Body of pancreas (tissue), 4 donors: ENCODE results near the gene RICTOR. TPM values are rescaled to one million over a fixed set of nuclear protein-coding genes. Genes with fewer than 3 reads are reported as not detected.
A peak's percentile ranks its signal among the peaks of the same experiment; 100 is the strongest.

ENCODE experiments used
- ATAC-seq: fragments of 150-250 bp; one replicate; pipeline ENCODE4 v1.9.1; 2016
- DNase-seq, 4 donors: peaks; one replicate each; pipeline ENCODE4 v3.0.0-alpha.2; 2019
- H3K27ac ChIP-seq, 4 donors: fragments of 200-600 bp; sonication (generic); 1 replicate in 3 of 4; 2 replicates in 1 of 4; pipeline versions ENCODE4 v1.5.1 to v1.6.1; 2016 to 2019; ENCODE audit warnings: mild to moderate bottlenecking in 1 of 4, mixed read lengths in 1 of 4, moderate library complexity in 1 of 4
- H3K27me3 ChIP-seq, 2 donors: fragments of 200-600 bp; sonication (generic); one replicate each; pipeline ENCODE4 v1.6.0; 2016; ENCODE audit warnings: mild to moderate bottlenecking in 1 of 2
- H3K36me3 ChIP-seq, 2 donors: fragments of 200-600 bp; sonication (generic); replicated peaks in 1 of 2; 2 replicates each; pipeline ENCODE4 v1.5.1; 2016; ENCODE audit warnings: low read depth in 2 of 2; ENCODE audit not compliant: insufficient read depth in 1 of 2
- H3K4me1 ChIP-seq: fragments of 200-600 bp; sonication (generic); one replicate; pipeline ENCODE4 v1.6.0; 2016
- H3K4me3 ChIP-seq, 2 donors: fragments of 200-600 bp; sonication (generic); 1 replicate in 1 of 2; 2 replicates in 1 of 2; pipeline ENCODE4 v1.5.1; 2016 to 2019
- H3K9me3 ChIP-seq, 3 donors: fragments of 200-600 bp; sonication (generic); 1 replicate in 2 of 3; 2 replicates in 1 of 3; pipeline ENCODE4 v1.5.1; 2016
- CTCF ChIP-seq, 7 experiments: fragments of 450-650 bp in 4 of 7; fragments of 200-600 bp in 3 of 7; sonication (generic) in 3 of 7; IDR thresholded peaks; one replicate each; pipeline ENCODE4 v1.5.1; 2016 to 2019; ENCODE audit warnings: antibody characterized with exemption in 7 of 7
- POLR2A ChIP-seq, 3 donors: fragments of 450-650 bp; IDR thresholded peaks; one replicate each; pipeline ENCODE4 v1.6.1; 2016; ENCODE audit warnings: antibody characterized with exemption in 3 of 3, mild to moderate bottlenecking in 2 of 3
- WGBS, 2 donors: methylation state at CpG; one replicate each; pipeline ENCODE4 v1.1.5; 2017; 5-methylcytosine and 5-hydroxymethylcytosine counted together
- intact Hi-C: fragments of 100-400 bp; cut with DNase I; formaldehyde crosslinking; loops from one replicate; pipeline ENCODE4 v1.15.1; 2023
- total RNA-seq, 2 donors: library from RNA; depleted of rRNA; stranded (reverse); fragments of >200 nt; gene quantifications; one replicate each; pipeline ENCODE4 v1.1.0, GENCODE V29; 2016

The RICTOR gene
- total RNA-seq, 2 donors from 2014 or later: 20.8 to 27.5 TPM

GRCh38 chr5:38938424-38938823 is 135.8 kb downstream of the RICTOR start:
- WGBS, 2 donors: 96% methylated on average over 1 of the region's 1 CpG
- no peaks in the 10 kb centered on the region for H3K27me3 ChIP-seq
- intact Hi-C loops: no loop called here
- TF ChIP-seq POLR2A (IDR thresholded peaks at IDR 0.05) (no peak), CTCF (IDR thresholded peaks at IDR 0.05) (no peak)
- no peaks in the 10 kb centered on the region for H3K9me3 ChIP-seq
- ATAC-seq (no peak), DNase-seq (no peak)
- H3K4me3 ChIP-seq: no peak overlapping the region
- no peak overlapping the region for H3K27ac ChIP-seq
- H3K36me3 ChIP-seq: peaks cover 0 to 14% of the 10 kb centered on the region in 2 donors
- H3K4me1 ChIP-seq: peaks cover 5% of the 10 kb centered on the region

DNA sequence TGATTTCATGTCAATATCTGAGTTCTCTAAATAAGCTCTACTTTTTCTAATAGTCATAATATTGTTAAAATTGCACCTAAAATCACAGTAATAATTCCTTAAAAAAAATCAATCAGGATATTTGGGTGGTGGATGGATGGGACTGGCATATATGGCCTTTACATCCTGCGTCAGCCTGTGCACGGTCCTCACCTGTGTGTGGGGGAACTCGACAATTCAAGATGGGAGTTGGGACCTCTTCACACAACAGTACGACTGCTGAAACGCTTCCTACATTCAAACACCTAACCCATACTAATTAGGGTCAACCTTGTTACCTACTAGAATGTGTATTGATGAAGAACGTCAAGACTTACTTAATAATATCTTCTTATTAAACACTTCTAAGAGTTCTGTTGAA is 137.9 kb downstream of the RICTOR start:
- 99% methylated on average over 6 of the region's 6 CpGs for WGBS, 2 donors
- intact Hi-C loops: no loop called here
- H3K4me1 ChIP-seq: peaks cover 19% of the 10 kb centered on the region
- DNase-seq (no peak), ATAC-seq (no peak)
- peaks cover 0 to 2% of the 10 kb centered on the region in 2 donors for H3K36me3 ChIP-seq
- no peak overlapping the region for H3K4me3 ChIP-seq
- TF ChIP-seq POLR2A (IDR thresholded peaks at IDR 0.05): no peak
- TF ChIP-seq CTCF (IDR thresholded peaks at IDR 0.05): no peak
- no peaks in the 10 kb centered on the region for H3K27me3 ChIP-seq
- H3K27ac ChIP-seq: no peak overlapping the region
- no peaks in the 10 kb centered on the region for H3K9me3 ChIP-seq

- H3K27me3 ChIP-seq: no peaks in the 10 kb centered on the region
- H3K4me1 ChIP-seq: peaks cover 19% of the 10 kb centered on the region
- H3K36me3 ChIP-seq: peaks cover 0 to 2% of the 10 kb centered on the region in 2 donors
- TF ChIP-seq CTCF (IDR thresholded peaks at IDR 0.05): no peak
- H3K4me3 ChIP-seq: no peak overlapping the region
- H3K27ac ChIP-seq: no peak overlapping the region
- no peaks in the 10 kb centered on the region for H3K9me3 ChIP-seq
- DNase-seq (no peak), ATAC-seq (no peak)
- intact Hi-C loops: no loop called here
- 0 to 40% methylated on average over 1 of the region's 1 CpG for WGBS, 2 donors
These were observed 138.8 kb downstream of the RICTOR start for GRCh38 chr5:38935437-38935836.

GRCh38 chr5:38932854-38933408 is 141.3 kb downstream of the RICTOR start:
- H3K9me3 ChIP-seq: no peaks in the 10 kb centered on the region
- no peaks in the 10 kb centered on the region for H3K27me3 ChIP-seq
- H3K4me3 ChIP-seq: no peak overlapping the region
- intact Hi-C loops: no loop called here
- ATAC-seq (peak; percentile 91), DNase-seq (peak; percentile 52 to 71 (median 64))
- peaks cover 0 to 2% of the 10 kb centered on the region in 2 donors for H3K36me3 ChIP-seq
- WGBS, 2 donors: 49 to 58% methylated on average over 4 of the region's 4 CpGs
- H3K27ac ChIP-seq: peak overlapping the region; percentile 47 to 68 (median 55)
- peaks cover 19% of the 10 kb centered on the region for H3K4me1 ChIP-seq
- TF ChIP-seq CTCF (IDR thresholded peaks at IDR 0.05) (peak in 1 of 7 experiments; percentile 1), POLR2A (IDR thresholded peaks at IDR 0.05) (no peak)

DNA sequence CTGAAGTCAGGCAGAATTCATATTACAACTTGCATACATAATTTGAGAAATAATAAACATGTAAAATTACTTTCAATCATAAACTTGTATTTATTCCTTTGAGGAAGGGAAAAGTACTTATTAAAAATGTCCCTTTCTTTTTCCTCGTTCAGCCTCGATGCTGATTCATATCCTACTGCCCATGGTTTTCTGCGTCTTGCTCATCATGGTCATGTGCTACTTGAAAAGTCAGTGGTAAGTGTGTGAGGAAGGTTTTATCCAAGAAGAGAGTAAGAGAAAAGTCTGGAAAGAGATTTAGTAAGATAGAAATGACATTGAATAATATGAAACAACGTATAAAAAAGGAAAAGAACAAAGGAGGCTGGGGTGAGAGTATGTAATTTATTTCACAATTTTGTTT is 142.5 kb downstream of the RICTOR start:
- WGBS, 2 donors: 81 to 94% methylated on average over 4 of the region's 4 CpGs
- ATAC-seq: no peak
- Histone ChIP-seq H3K4me1 (peaks cover 19% of the 10 kb centered on the region), H3K4me3 (no peak overlapping the region), H3K36me3 (peaks cover 0 to 4% of the 10 kb centered on the region in 2 donors), H3K27me3 (no peaks in the 10 kb centered on the region), H3K9me3 (no peaks in the 10 kb centered on the region), H3K27ac (no peak overlapping the region)
- TF ChIP-seq POLR2A (IDR thresholded peaks at IDR 0.05) (no peak), CTCF (IDR thresholded peaks at IDR 0.05) (no peak)
- DNase-seq: no peak
- intact Hi-C loops: no loop called here
